Ishikawa (cell line): ENCODE data around the gene KIRREL3.

ENCODE experiments used
- CREB1 ChIP-seq: IDR thresholded peaks from 2 replicates; pipeline ENCODE4 v1.6.1; 2012; ENCODE audit warnings: low read depth
- TCF12 ChIP-seq: IDR thresholded peaks from 2 replicates; pipeline ENCODE4 v1.6.1; 2012; ENCODE audit warnings: low read depth
- TF ChIP-seq, protein P1 (sequence below): IDR thresholded peaks from 2 replicates; pipeline ENCODE4 v1.6.1; 2012; ENCODE audit warnings: low read depth, mild to moderate bottlenecking
- TF ChIP-seq, protein P2 (sequence below): IDR thresholded peaks from 2 replicates; pipeline ENCODE4 v1.6.1; 2012
- TF ChIP-seq, protein P3 (sequence below): IDR thresholded peaks from 2 replicates; pipeline ENCODE4 v1.6.1; 2012

DNA sequence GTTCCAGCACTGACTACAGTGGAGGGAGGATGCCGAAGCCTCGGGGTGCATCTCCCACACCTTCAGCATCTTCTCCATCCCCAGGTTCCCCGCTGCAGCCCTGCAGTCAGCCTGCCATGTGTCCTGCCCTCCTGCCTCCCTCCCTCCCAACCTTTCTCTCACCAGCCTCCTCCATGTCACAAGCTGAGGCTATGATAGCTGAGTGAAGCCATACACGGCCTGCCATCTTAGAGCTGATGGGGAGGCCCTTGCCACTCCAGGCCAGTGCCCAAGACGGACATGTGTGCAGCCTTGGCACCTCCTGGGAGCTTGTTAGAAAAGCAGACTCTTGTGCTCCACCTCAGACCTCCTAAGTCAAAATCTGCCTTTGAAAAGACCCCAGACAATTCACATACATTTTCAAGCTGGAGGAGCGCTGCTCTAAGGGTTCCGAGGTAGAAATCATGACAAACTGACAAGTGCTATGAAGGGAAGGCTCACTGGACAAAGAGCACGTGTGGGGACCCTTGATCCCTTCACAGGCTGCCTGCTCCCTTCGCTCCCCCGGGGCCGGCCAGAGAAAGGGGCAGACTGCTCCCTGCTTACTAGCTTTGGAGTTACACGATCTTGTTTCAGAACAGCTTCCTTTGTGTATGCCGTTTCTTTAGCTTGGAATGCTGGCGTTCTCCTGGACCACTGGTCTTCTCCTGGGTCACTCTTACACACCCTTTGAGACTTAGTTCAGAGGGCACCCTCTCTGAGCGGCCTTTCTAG, 521.2 kb downstream of the KIRREL3 start:
- TF ChIP-seq, protein P1, sequence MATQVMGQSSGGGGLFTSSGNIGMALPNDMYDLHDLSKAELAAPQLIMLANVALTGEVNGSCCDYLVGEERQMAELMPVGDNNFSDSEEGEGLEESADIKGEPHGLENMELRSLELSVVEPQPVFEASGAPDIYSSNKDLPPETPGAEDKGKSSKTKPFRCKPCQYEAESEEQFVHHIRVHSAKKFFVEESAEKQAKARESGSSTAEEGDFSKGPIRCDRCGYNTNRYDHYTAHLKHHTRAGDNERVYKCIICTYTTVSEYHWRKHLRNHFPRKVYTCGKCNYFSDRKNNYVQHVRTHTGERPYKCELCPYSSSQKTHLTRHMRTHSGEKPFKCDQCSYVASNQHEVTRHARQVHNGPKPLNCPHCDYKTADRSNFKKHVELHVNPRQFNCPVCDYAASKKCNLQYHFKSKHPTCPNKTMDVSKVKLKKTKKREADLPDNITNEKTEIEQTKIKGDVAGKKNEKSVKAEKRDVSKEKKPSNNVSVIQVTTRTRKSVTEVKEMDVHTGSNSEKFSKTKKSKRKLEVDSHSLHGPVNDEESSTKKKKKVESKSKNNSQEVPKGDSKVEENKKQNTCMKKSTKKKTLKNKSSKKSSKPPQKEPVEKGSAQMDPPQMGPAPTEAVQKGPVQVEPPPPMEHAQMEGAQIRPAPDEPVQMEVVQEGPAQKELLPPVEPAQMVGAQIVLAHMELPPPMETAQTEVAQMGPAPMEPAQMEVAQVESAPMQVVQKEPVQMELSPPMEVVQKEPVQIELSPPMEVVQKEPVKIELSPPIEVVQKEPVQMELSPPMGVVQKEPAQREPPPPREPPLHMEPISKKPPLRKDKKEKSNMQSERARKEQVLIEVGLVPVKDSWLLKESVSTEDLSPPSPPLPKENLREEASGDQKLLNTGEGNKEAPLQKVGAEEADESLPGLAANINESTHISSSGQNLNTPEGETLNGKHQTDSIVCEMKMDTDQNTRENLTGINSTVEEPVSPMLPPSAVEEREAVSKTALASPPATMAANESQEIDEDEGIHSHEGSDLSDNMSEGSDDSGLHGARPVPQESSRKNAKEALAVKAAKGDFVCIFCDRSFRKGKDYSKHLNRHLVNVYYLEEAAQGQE: no peak
- no peak for TF ChIP-seq CREB1
- no peak for TF ChIP-seq TCF12
- TF ChIP-seq, protein P2, sequence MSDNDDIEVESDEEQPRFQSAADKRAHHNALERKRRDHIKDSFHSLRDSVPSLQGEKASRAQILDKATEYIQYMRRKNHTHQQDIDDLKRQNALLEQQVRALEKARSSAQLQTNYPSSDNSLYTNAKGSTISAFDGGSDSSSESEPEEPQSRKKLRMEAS: no peak
- TF ChIP-seq, protein P3, sequence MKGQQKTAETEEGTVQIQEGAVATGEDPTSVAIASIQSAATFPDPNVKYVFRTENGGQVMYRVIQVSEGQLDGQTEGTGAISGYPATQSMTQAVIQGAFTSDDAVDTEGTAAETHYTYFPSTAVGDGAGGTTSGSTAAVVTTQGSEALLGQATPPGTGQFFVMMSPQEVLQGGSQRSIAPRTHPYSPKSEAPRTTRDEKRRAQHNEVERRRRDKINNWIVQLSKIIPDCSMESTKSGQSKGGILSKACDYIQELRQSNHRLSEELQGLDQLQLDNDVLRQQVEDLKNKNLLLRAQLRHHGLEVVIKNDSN: no peak
